Activated CD4-positive, alpha-beta T cell treated with anti-CD3 and anti-CD28 coated beads, Interleukin-2, amount 10 ng/mL, durations not matched to agents 7 days and 5 days (primary cell): ENCODE measurements around the gene ZNF273. TPM values are rescaled to one million over a fixed set of nuclear protein-coding genes. Genes with fewer than 3 reads are reported as not detected.
"Not testable (repeated sequence)": the region's sequence is repeated elsewhere in the genome, so short reads cannot be mapped to it uniquely, and the experiment has no call there.

Experiments
- CTCF ChIA-PET: fragments of 350-600 bp; sonication (Branson Sonifier 250); formaldehyde crosslinking; loops from one replicate; lab custom pipeline; 2021; ENCODE audit warnings: antibody characterized with exemption; lab: Charles Lee
- POLR2A ChIA-PET: fragments of 350-600 bp; sonication (Branson Sonifier 250); formaldehyde crosslinking; loops from one replicate; lab custom pipeline; 2021; ENCODE audit warnings: antibody characterized with exemption; lab: Charles Lee
- DNase-seq: peaks from one replicate; pipeline ENCODE4 v3.0.0-alpha.2; 2020
- H3K27ac Mint-ChIP-seq: one replicate; pipeline ENCODE4 v1.8.0; 2021; ENCODE audit warnings: mild to moderate bottlenecking, moderate library complexity, mixed read lengths
- H3K27me3 Mint-ChIP-seq: one replicate; pipeline ENCODE4 v1.8.0; 2021; ENCODE audit warnings: mixed read lengths
- H3K36me3 Mint-ChIP-seq: one replicate; pipeline ENCODE4 v1.8.0; 2021; ENCODE audit warnings: low read depth, mixed read lengths
- H3K4me1 Mint-ChIP-seq: one replicate; pipeline ENCODE4 v1.8.0; 2021; ENCODE audit warnings: mixed read lengths
- H3K4me3 Mint-ChIP-seq: one replicate; pipeline ENCODE4 v1.8.0; 2021; ENCODE audit warnings: mild to moderate bottlenecking, moderate library complexity, mixed read lengths
- H3K9me3 Mint-ChIP-seq: one replicate; pipeline ENCODE4 v1.8.0; 2021; ENCODE audit warnings: mixed read lengths
- total RNA-seq, 2 experiments: library from RNA; stranded (reverse); gene quantifications; one replicate each; pipeline ENCODE4 v1.2.3, GENCODE V29; 2021

ZNF273 gene
- total RNA-seq, 2 experiments from 2014 or later = 9.7 to 11.7 TPM

DNA sequence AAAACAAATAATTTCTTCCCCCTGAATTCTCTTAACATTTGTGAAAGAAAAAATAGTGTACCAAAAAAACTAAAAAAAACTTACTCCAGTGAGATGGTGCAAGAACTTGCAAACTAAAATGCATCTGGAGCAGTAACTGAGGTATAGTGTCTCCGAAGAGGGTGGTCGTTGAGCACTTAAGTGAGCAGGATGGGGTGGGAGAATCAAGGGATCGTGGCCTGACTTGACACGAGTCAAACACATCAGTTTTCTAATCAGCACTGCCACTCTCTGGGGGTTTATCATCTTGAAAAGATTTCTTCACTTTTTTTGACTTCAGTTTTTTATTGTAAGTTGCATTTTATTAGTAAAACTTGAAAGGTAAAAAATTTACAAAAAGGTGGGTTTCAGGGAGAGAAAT, 2.5 kb downstream of the ZNF273 start:
- DNase-seq = no peak
- Mint-ChIP-seq H3K9me3 (peaks cover 11% of the 10 kb centered on the region), H3K27me3 (no peaks in the 10 kb centered on the region), H3K36me3 (peaks cover 46% of the 10 kb centered on the region), H3K4me3 (no peak overlapping the region), H3K4me1 (peaks cover 44% of the 10 kb centered on the region), H3K27ac (no peak overlapping the region)
- ChIA-PET CTCF (no interaction called here), POLR2A (no interaction called here)

DNA sequence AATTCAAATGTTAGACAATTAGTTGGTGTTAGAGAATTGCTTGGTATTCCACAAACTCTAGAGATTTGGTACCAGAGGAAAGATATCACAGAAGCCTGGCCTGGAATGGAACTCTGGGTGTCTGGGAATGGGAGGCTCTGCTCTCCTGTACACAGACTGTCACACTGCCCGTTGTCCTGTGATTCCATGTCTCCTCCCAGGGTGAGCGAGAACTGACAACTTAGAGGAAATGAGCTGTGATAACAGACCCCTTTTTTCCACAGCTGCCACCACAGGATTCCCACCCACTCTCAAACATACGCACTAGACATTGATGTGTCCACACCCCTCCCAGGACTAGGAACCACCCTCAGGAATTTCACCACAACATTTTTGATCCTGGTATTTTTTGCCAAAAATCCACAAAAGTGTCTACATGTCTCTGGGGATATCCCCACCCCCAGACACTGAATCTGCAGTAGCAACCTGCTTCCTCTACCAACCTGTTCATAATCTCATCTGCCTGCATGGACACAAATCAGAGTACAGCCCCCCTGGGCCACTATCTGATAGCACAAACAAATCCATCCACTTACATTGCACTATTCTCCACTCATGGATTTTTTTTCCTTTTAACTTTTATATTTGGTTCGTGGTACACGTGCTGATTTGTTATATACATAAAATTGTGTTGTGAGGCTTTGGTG, 4.7 kb downstream of the ZNF273 start:
- H3K4me1 Mint-ChIP-seq = peaks cover 41% of the 10 kb centered on the region
- ChIA-PET POLR2A (no interaction called here), CTCF (no interaction called here)
- no peak overlapping the region for H3K27ac Mint-ChIP-seq
- H3K4me3 Mint-ChIP-seq = no peak overlapping the region
- peaks cover 19% of the 10 kb centered on the region for H3K9me3 Mint-ChIP-seq
- H3K27me3 Mint-ChIP-seq = no peaks in the 10 kb centered on the region
- DNase-seq = no peak
- peaks cover 58% of the 10 kb centered on the region for H3K36me3 Mint-ChIP-seq

DNA sequence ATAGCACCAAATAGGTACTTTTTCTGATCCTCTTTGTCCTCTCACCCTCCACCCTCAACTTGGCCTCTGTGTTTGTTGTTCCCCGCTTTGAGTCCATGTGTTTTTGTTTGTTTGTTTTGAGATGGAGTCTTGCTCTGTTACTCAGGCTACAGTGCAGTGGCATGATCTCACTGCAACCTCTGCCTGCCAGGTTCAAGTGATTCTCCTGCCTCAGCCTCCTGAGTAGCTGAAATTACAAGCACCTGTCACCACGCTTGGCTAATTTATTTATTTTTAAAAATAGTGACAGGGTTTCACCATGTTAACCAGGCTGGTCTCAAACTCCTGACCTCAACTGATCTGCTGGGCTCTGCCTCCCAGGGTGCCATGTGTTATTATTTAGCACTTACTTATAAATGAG, 5.3 kb downstream of the ZNF273 start:
- peaks cover 41% of the 10 kb centered on the region for H3K4me1 Mint-ChIP-seq
- H3K27ac Mint-ChIP-seq = no peak overlapping the region
- DNase-seq = no peak
- H3K27me3 Mint-ChIP-seq = no peaks in the 10 kb centered on the region
- POLR2A ChIA-PET = no interaction called here
- H3K9me3 Mint-ChIP-seq = peaks cover 21% of the 10 kb centered on the region
- H3K36me3 Mint-ChIP-seq = peaks cover 64% of the 10 kb centered on the region
- H3K4me3 Mint-ChIP-seq = no peak overlapping the region
- CTCF ChIA-PET = no interaction called here

DNA sequence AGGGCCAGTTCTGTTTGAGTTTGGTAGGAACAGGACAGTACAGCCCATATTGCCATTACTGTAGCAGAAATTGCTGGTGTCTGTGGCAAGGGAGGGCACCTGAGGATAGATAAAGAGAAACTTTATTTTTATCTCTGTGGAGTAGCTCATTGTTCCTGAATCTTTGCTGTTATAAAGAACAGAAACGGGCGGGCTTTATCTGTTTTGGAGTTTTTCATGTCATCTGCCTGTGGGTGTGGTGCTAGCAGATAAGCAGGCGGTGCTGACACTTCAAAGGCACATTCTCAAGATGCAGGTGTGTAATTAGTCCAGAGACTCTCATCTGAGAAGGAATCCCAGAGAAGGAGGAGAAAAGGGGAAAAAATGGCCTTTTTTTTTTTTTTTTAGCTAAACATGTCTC, 11.5 kb downstream of the ZNF273 start:
- H3K36me3 Mint-ChIP-seq = peaks cover 78% of the 10 kb centered on the region
- POLR2A ChIA-PET = no interaction called here
- no peaks in the 10 kb centered on the region for H3K27me3 Mint-ChIP-seq
- CTCF ChIA-PET = no interaction called here
- DNase-seq = no peak
- H3K4me3 Mint-ChIP-seq = no peak overlapping the region
- H3K27ac Mint-ChIP-seq = no peak overlapping the region
- peaks cover 37% of the 10 kb centered on the region for H3K9me3 Mint-ChIP-seq
- no peaks in the 10 kb centered on the region for H3K4me1 Mint-ChIP-seq

DNA sequence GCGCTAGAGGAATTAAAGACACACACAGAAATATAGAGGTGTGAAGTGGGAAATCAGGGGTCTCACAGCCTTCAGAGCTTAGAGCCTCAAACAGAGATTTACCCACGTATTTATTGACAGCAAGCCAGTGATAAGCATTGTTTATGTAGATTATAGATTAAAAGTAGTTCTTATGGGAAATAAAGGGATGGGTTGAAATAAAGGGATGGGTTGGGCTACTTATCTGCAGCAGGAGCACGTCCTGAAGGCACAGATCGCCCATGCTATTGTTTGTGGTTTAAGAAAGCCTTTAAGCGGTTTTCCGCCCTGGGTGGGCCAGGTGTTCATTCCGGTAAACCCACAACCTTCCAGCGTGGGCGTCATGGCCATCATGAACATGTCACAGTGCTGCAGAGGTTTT, 12.2 kb downstream of the ZNF273 start:
- CTCF ChIA-PET = interaction anchor here (0.6 kb wide), 1 partner anchor 180 kb away, joined by 4 read pairs; no protein-coding TSS in a partner anchor
- H3K4me1 Mint-ChIP-seq, H3K27me3 Mint-ChIP-seq, DNase-seq, POLR2A ChIA-PET, H3K27ac Mint-ChIP-seq, H3K4me3 Mint-ChIP-seq: not testable (repeated sequence)
- Mint-ChIP-seq H3K9me3 (peaks cover 41% of the 10 kb centered on the region), H3K36me3 (peaks cover 79% of the 10 kb centered on the region)

DNA sequence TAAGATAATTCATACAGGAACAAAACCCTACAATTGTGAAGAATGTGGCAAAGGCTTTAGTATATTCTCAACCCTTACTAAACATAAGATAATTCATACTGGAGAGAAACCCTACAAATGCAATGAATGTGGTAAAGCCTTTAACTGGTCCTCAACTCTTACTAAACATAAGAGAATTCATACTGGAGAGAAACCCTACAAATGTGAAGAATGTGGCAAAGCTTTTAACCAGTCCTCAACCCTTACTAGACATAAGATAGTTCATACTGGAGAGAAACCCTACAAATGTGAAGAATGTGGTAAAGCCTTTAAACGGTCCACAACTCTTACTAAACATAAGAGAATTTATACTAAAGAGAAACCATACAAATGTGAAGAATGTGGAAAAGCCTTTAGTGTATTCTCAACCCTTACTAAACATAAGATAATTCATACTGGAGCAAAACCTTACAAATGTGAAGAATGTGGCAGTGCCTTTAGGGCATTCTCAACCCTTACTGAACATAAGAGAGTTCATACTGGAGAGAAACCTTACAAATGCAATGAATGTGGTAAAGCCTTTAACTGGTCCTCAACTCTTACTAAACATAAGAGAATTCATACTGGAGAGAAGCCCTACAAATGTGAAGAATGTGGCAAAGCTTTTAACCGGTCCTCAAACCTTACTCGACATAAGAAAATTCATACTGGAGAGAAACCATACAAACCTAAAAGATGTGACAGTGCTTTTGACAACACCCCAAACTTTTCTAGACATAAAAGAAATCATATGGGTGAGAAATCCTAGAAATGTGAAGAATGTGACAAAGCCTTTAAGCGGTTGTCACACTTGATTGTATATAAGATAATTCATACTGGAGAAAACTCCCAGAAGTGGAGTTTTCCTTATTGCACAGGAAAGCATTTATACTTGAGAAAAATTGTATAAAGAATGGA, 25.4 kb downstream of the ZNF273 start:
- CTCF ChIA-PET, H3K4me1 Mint-ChIP-seq, H3K27me3 Mint-ChIP-seq, DNase-seq, H3K27ac Mint-ChIP-seq, POLR2A ChIA-PET, H3K4me3 Mint-ChIP-seq: not testable (repeated sequence)
- Mint-ChIP-seq H3K9me3 (peaks cover 48% of the 10 kb centered on the region), H3K36me3 (peaks cover 61% of the 10 kb centered on the region)

DNA sequence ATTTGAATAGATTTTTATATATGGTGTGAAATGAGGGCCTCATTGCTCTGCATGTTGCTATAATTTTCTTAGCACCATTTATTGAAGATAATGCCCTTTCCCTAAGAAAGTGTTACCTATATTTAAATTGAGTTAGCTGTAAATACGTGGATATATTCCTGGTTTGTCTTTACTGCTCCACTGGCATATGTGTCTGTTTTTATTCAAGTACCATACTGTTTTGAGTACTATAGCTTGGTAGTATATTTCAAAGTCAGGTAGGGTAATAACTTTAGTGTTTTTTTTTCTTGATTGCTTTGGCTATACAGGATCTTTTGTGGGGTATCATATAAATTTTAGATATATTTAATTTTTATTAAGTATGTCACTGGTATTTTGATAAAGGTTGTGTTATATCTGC, 31.4 kb downstream of the ZNF273 start:
- ChIA-PET POLR2A (no interaction called here), CTCF (no interaction called here)
- no peak overlapping the region for H3K4me3 Mint-ChIP-seq
- H3K27me3 Mint-ChIP-seq = no peaks in the 10 kb centered on the region
- DNase-seq = no peak
- no peak overlapping the region for H3K27ac Mint-ChIP-seq
- H3K36me3 Mint-ChIP-seq = peaks cover 17% of the 10 kb centered on the region
- peaks cover 28% of the 10 kb centered on the region for H3K9me3 Mint-ChIP-seq
- H3K4me1 Mint-ChIP-seq = no peaks in the 10 kb centered on the region

DNA sequence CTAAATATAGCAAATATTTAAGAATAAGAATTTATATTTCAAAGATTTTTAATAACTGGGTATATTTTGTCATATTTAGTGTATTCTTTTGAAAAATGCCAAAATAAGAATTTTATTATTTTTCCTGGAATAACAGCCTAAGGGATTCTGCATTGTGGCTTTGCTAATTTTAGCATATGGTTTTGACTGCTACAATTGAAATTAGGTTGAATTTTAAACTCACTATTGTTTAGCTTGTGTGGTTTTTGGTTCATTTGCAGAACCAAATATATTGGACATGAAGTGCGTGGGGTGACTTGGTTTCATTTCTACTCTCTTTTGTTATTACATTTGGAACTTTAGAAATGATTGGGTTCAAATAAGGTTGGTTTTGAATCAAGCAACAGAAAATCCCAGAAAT, 35.5 kb downstream of the ZNF273 start:
- POLR2A ChIA-PET = no interaction called here
- H3K4me3 Mint-ChIP-seq = no peak overlapping the region
- H3K36me3 Mint-ChIP-seq = peaks cover 10% of the 10 kb centered on the region
- CTCF ChIA-PET = interaction anchor here (1.4 kb wide), 1 partner anchor 13 kb away, joined by 3 read pairs; no protein-coding TSS in a partner anchor
- H3K27ac Mint-ChIP-seq = no peak overlapping the region
- no peaks in the 10 kb centered on the region for H3K4me1 Mint-ChIP-seq
- H3K9me3 Mint-ChIP-seq = peaks cover 21% of the 10 kb centered on the region
- DNase-seq = no peak
- H3K27me3 Mint-ChIP-seq = no peaks in the 10 kb centered on the region

DNA sequence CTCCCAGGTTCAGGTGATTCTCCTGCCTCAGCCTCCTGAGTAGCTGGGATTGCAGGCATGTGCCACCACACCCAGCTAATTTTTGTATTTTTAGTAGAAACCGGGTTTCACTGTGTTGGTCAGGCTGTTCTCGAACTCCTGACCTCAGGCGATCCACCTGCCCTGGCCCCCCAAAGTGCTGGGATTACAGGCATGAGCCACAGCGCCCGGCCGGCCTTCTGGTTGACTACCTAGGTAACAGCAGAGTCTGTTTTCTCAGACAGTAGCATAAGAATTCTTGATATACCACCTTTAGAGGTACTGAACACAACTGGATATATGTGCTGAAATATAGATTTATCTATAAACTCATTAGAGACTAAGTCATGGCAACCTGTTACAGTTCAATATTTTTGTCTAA, 36.9 kb downstream of the ZNF273 start:
- peaks cover 17% of the 10 kb centered on the region for H3K9me3 Mint-ChIP-seq
- POLR2A ChIA-PET = not testable (repeated sequence)

DNA sequence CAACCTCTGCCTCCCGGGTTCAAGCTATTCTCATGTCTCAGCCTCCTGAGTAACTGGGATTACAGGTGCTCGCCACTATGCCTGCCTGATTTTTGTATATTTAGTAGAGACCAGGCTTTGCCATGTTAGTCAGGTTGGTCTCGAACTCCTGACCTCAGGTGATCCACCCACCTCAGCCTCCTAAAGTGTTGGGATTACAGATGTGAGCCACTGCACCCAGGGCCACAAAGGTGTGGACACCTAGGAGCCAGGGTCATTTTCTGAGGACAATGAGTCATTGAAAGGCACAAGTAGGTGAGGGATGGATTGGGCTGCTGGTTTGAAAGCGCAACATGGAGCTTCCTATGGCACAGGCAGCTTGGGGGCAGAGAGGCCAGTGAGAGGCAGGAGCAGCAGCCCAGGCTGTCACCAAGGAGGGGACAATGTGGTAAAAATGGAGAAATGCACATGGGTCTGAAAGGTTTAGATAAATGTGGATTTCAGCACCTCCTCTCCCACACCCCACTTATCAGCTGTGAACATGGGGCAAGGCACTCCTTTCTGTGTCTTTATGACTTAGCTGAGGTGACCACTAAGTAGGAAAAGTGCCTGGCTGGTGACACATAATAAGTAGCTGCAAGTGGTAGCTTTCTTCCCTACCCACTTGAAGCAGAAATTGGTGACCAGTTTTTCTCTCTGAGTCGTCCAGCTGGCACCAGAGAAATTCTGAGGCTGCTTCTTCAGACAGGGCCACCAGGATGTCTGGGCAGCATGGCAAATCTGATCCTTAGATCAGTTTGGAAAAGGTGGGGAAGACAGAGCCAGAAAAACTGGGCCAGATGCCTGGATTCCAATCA, 41.8 kb downstream of the ZNF273 start:
- H3K4me3 Mint-ChIP-seq, H3K4me1 Mint-ChIP-seq, DNase-seq, H3K9me3 Mint-ChIP-seq, CTCF ChIA-PET, H3K36me3 Mint-ChIP-seq, POLR2A ChIA-PET, H3K27ac Mint-ChIP-seq: not testable (repeated sequence)
- H3K27me3 Mint-ChIP-seq = peaks cover 34% of the 10 kb centered on the region

More for the DNA sequence above, 36.9 kb downstream of the ZNF273 start:
- not testable (repeated sequence) for H3K4me3 Mint-ChIP-seq, H3K27me3 Mint-ChIP-seq, H3K27ac Mint-ChIP-seq, DNase-seq, H3K36me3 Mint-ChIP-seq, H3K4me1 Mint-ChIP-seq
- CTCF ChIA-PET = interaction anchor here (1.4 kb wide), 1 partner anchor 12 kb away, joined by 3 read pairs; no protein-coding TSS in a partner anchor

DNA sequence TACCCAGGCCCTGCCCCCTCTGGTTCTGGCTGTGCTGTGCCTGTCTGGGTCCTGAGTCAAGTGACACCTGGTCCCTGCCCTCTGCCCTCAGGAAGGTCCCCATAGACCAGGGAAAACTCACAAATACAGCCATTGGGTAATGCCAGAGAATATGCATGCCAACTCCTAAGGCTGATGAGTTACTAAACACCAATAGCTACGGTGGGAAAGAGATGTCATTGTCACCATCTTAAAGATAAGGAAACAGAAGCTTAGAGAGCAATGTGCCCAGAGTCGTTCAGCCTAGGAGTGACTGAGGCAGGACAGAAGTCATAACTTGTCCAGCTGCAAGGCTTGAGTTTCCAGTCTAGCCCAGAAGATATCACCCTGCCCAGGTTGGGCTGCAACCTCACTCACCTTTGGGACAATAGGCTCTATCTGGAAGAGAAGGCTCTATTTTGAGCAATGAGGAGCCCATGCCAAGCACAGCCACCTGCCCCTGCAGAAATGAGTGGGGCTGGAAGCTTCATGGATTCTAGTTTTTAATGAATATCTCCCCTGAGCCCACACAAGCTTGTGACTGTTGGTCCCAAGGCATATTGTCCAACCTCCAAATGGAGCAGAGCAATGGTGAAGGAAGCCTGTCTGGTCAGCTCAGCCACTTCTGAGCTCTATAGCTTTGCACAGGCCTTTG, 42.6 kb downstream of the ZNF273 start:
- no peak overlapping the region for H3K27ac Mint-ChIP-seq
- no peaks in the 10 kb centered on the region for H3K9me3 Mint-ChIP-seq
- no peaks in the 10 kb centered on the region for H3K4me1 Mint-ChIP-seq
- no peaks in the 10 kb centered on the region for H3K36me3 Mint-ChIP-seq
- ChIA-PET CTCF (no interaction called here), POLR2A (no interaction called here)
- peaks cover 35% of the 10 kb centered on the region for H3K27me3 Mint-ChIP-seq
- no peak overlapping the region for H3K4me3 Mint-ChIP-seq
- DNase-seq = no peak

DNA sequence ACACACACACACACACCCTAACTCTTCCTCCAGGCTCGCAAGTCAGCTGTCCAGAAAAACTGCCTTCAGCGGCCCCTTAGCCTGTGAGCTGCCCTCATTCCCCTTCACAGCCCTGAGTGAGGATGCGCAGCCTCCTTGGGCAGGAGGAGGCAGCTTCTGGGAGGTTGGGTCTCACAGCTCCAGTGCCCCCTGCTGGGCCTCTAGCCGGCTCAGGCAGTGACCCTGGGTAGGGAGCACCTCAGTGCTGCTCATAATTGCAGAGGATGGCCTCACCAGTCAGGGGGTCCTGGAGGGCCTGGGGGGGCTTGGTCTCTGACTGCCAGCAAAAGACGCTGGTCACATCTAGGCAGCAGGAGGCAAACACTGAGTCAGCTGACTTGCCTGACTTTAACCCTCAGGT, 43.7 kb downstream of the ZNF273 start:
- no peaks in the 10 kb centered on the region for H3K36me3 Mint-ChIP-seq
- no peak for DNase-seq
- H3K9me3 Mint-ChIP-seq = no peaks in the 10 kb centered on the region
- H3K4me3 Mint-ChIP-seq = no peak overlapping the region
- no peak overlapping the region for H3K27ac Mint-ChIP-seq
- no peaks in the 10 kb centered on the region for H3K4me1 Mint-ChIP-seq
- H3K27me3 Mint-ChIP-seq = peaks cover 36% of the 10 kb centered on the region
- CTCF ChIA-PET = no interaction called here
- POLR2A ChIA-PET = no interaction called here
